Measurements from ENCODE around the gene ROBO1. TPM values are rescaled to one million over a fixed set of nuclear protein-coding genes. Genes with fewer than 3 reads are reported as not detected.

ROBO1 gene
- total and polyA plus RNA-seq, 2 of the 8 experiments (the other 6 are each of a cell fraction or from before 2014, with no cell fraction given) = 51.4 to 91.0 TPM

- no peak for TF ChIP-seq ATF2 (IDR thresholded peaks at IDR 0.05; ENCODE audit: low read length)
- no peak for TF ChIP-seq BACH1 (IDR thresholded peaks at IDR 0.05; ENCODE audit: low read length)
- no peak for TF ChIP-seq HDAC2 (IDR thresholded peaks at IDR 0.05; ENCODE audit: borderline replicate concordance in 1 of 2, low read depth in 2 of 2, low read length in 2 of 2)
These were observed 1202.1 kb downstream of the ROBO1 start (continued) for GRCh38 chr3:78565712-78566111.
